Type B pancreatic cell (in vitro differentiated cells): ENCODE measurements around the gene TGFA. TPM values are rescaled to one million over a fixed set of nuclear protein-coding genes. Genes with fewer than 3 reads are reported as not detected.

Source experiments
- DNase-seq: peaks from one replicate; pipeline ENCODE4 v3.0.0; 2021; ENCODE audit warnings: mixed read lengths; ENCODE audit not compliant: unreplicated experiment; ENCODE audit errors: extremely low spot score
- H3K27ac Mint-ChIP-seq: 2 replicates; pipeline ENCODE4 v1.8.0; 2021; ENCODE audit warnings: mild to moderate bottlenecking, mixed read lengths
- H3K27me3 Mint-ChIP-seq: 2 replicates; pipeline ENCODE4 v1.8.0; 2021; ENCODE audit warnings: mixed read lengths
- H3K36me3 Mint-ChIP-seq: 2 replicates; pipeline ENCODE4 v1.8.0; 2021; ENCODE audit warnings: mixed read lengths
- H3K4me1 Mint-ChIP-seq: one replicate; pipeline ENCODE4 v1.8.0; 2021; ENCODE audit warnings: mixed read lengths; ENCODE audit not compliant: unreplicated experiment
- H3K4me3 Mint-ChIP-seq: 2 replicates; pipeline ENCODE4 v1.8.0; 2021; ENCODE audit warnings: mild to moderate bottlenecking, mixed read lengths
- H3K9me3 Mint-ChIP-seq: 2 replicates; pipeline ENCODE4 v1.8.0; 2021; ENCODE audit warnings: mixed read lengths
- CTCF ChIP-seq: fragments of 200-600 bp; sonication (generic); conservative IDR thresholded peaks from 2 replicates; pipeline ENCODE4 v1.5.0; 2021; ENCODE audit warnings: antibody characterized with exemption, mild to moderate bottlenecking
- total RNA-seq: library from RNA; stranded (reverse); gene quantifications from 2 replicates; pipeline ENCODE4 v1.2.1, GENCODE V29; 2021; ENCODE audit warnings: low replicate concordance

TGFA gene
- total RNA-seq, 1 donor from 2014 or later = 6.8 TPM

DNA sequence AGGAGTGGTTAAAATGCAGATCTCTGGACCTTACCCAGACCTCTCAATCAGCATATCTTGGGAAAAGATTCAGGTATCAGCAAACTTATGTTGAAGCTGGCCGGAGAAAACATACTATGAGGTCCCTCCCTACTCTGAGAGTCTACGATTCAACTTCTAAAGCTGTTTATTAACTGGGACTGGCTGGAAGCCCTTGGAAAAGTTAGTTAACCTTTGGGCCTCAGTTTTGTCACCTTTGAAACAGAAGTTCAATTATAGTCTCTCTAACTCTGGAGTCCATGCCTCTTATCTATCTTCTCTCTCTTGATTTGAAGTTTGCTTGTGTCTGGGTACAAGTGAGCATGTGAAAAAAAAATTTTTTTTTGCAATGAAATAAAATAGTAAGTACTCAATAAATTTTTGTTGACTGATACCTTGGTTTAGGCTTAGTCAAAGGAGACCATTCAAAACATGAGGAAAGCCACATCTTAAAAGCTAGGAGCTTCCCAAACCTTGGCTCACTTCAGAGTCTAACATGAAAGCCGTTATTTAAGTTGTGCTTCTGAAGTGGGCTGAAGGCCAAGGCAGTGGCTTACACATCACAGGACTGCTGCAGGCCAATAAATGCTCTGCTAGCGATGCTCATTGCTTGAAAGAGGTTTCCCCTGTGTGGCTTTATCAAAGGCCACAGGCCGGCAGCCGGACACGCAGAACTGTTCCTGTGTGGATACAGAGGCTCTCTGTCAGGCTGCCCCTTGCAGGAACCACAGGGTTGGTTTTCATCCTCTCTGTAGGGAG, 141.1 kb downstream of the TGFA start:
- no peaks in the 10 kb centered on the region for H3K4me1 Mint-ChIP-seq
- no peak overlapping the region for H3K4me3 Mint-ChIP-seq
- no peak overlapping the region for H3K27ac Mint-ChIP-seq
- no peak for DNase-seq
- H3K9me3 Mint-ChIP-seq = no peaks in the 10 kb centered on the region
- no peaks in the 10 kb centered on the region for H3K36me3 Mint-ChIP-seq
- peaks cover 24% of the 10 kb centered on the region for H3K27me3 Mint-ChIP-seq
- no peak for TF ChIP-seq CTCF

DNA sequence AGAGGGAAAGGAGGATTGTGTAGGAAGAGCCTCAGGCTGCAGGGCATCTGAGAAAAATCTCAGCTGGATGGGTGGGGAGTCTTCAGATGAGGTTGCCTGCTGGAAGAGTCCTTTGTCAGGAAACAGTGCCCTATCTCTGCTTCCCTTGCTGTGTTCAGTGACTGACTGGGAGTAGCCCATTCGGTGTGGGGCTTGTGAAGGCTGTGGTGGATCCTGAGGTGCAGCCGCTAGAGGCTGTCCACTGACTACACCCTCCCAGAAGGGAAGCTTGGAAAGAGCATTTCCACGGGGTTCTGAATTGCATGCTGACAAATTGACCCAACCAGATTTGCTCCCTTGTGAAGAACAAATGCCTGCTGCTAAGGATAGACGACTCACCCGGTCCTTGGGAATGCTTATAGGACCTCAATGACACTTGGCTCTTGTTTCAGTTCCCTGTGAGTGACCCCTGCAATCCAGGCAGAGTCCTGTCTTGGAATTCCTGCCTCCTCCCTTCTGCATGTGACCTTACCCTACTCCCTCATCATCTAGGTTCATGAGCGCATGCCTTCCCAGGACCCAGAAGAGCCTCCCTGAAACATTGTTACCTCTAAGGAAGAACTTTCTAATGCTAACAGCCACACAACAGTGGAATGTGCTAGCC, 142.0 kb downstream of the TGFA start:
- no peak for DNase-seq
- no peaks in the 10 kb centered on the region for H3K9me3 Mint-ChIP-seq
- no peak overlapping the region for H3K27ac Mint-ChIP-seq
- no peaks in the 10 kb centered on the region for H3K36me3 Mint-ChIP-seq
- TF ChIP-seq CTCF = no peak
- peaks cover 31% of the 10 kb centered on the region for H3K27me3 Mint-ChIP-seq
- H3K4me1 Mint-ChIP-seq = no peaks in the 10 kb centered on the region
- no peak overlapping the region for H3K4me3 Mint-ChIP-seq

DNA sequence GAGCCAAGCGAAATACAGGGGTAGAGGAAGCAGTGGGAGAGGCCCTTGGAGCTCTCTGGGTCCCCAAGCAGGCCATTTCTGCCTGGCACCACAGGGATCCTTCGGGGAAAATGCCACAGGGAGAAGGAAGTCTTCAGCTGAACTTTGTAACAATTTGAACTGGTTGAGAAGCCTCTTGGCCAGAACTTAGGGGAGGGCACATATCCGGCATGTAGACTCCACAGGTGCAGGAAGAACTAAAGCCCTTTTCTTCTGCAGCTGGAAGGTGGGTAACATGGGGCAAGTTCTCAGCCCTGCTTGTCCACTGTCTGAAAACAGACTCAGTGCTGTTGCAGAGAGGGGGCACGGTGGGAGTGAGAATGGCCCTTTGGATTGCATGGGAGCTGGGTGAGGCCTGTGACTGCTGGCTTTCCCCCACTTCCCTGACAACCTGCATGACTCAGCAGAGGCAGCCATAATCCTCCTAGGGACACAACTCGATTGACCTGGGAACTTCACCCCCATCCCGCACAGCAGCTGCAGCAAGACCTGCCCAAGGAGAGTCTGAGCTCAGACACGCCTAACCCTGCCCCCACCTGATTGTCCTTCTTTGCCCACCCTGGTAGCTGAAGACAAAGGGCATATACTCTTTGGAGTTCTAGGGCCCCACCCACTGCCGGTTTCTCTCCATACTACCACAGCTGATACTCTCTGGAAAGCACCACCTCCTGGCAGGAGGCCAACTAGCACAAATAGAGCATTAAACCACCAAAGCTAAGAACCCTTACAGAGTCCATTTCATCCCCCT, 150.2 kb downstream of the TGFA start:
- DNase-seq = no peak
- no peak overlapping the region for H3K27ac Mint-ChIP-seq
- H3K36me3 Mint-ChIP-seq = no peaks in the 10 kb centered on the region
- H3K4me3 Mint-ChIP-seq = no peak overlapping the region
- H3K27me3 Mint-ChIP-seq = peaks cover 45% of the 10 kb centered on the region
- no peak for TF ChIP-seq CTCF
- H3K4me1 Mint-ChIP-seq = no peaks in the 10 kb centered on the region
- no peaks in the 10 kb centered on the region for H3K9me3 Mint-ChIP-seq

- no peaks in the 10 kb centered on the region for H3K9me3 Mint-ChIP-seq
- no peak for DNase-seq
- H3K4me3 Mint-ChIP-seq = no peak overlapping the region
- TF ChIP-seq CTCF = no peak
- no peak overlapping the region for H3K27ac Mint-ChIP-seq
- H3K36me3 Mint-ChIP-seq = no peaks in the 10 kb centered on the region
- H3K4me1 Mint-ChIP-seq = no peaks in the 10 kb centered on the region
- H3K27me3 Mint-ChIP-seq = peaks cover 46% of the 10 kb centered on the region
Observed at GRCh38 chr2:70400539-70400938, 153.1 kb downstream of the TGFA start.

GRCh38 chr2:70399046-70399445, 154.6 kb downstream of the TGFA start:
- DNase-seq = no peak
- H3K4me1 Mint-ChIP-seq = no peaks in the 10 kb centered on the region
- TF ChIP-seq CTCF = no peak
- H3K36me3 Mint-ChIP-seq = no peaks in the 10 kb centered on the region
- H3K4me3 Mint-ChIP-seq = no peak overlapping the region
- H3K27ac Mint-ChIP-seq = no peak overlapping the region
- H3K27me3 Mint-ChIP-seq = peaks cover 52% of the 10 kb centered on the region
- H3K9me3 Mint-ChIP-seq = no peaks in the 10 kb centered on the region

Other genes starting within 250 kb of the TGFA start
- 1.6 and 5.0 TPM in 2 replicates for gene ADD2, start 214.4 kb upstream of the TGFA start, total RNA-seq
- gene FIGLA, start 236.8 kb upstream of the TGFA start, total RNA-seq = not detected in 2 replicates